DMS79 (cell line): ENCODE data around the gene CCDC83.
A peak's percentile ranks its signal among the peaks of the same experiment; 100 is the strongest.
"Not testable (repeated sequence)": the region's sequence is repeated elsewhere in the genome, so short reads cannot be mapped to it uniquely, and the experiment has no call there.

ENCODE experiments used
- DNase-seq: peaks from one replicate; lab custom pipeline; 2025; lab: John Stamatoyannopoulos, UW

Gene CCDC83

DNA sequence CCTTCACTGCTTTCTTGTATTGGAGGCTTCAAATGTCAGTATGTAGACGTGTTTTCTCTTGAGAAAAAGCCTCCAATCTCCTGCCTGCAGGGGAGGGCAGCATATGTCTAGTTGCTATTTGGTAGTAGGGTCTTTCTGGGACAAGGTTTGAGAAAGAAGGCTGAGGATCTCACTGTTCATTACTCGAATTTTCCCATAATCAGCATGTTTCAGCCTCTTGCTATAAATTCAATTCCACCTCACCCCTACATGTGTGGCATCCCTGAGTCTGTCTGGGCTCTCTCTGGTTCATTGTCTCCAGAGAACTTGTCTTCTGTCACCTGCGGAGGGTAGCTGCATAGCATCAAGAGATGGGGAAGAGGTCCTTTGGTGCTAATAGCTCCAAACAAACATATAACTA lies 19.5 kb upstream of the CCDC83 start:
- DNase-seq, result no peak

DNA sequence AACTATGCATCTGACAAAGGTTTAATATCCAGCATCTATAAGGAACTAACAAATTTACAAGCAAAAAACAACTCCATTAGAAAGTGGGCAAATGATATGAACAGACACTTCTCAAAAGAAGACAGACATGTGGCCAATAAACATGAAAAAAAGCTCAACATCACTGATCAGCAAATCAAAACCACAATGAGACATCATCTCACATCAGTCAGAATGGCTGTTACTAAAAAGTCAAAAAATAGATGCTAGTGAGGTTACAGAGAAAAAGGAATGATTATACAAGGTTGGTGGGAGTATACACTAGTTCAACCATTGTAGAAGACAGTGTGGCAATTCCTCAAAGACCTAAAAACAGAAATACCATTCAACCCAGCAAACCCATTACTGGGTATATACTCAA lies 14.3 kb upstream of the CCDC83 start:
- DNase-seq, result not testable (repeated sequence)

DNA sequence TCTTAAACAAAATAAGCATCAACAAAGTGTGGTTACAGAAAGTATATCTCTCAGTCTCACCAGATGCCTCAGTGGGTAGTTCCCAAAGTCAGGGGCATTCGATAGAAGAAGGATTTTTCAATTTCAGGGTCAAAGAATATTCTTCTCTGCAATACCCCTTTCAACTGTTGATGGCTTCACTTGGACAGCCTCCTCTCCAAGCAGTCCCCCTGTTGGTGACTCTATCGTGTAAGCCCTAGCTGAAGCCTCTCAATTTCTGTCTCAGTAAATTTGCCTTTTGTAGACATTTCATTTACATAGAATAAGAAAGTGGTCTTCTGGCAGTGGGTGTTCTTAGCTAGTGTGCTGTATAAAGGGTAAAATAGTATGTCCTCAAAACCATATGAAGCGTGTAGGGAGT lies 11.3 kb upstream of the CCDC83 start:
- no peak for DNase-seq

DNA sequence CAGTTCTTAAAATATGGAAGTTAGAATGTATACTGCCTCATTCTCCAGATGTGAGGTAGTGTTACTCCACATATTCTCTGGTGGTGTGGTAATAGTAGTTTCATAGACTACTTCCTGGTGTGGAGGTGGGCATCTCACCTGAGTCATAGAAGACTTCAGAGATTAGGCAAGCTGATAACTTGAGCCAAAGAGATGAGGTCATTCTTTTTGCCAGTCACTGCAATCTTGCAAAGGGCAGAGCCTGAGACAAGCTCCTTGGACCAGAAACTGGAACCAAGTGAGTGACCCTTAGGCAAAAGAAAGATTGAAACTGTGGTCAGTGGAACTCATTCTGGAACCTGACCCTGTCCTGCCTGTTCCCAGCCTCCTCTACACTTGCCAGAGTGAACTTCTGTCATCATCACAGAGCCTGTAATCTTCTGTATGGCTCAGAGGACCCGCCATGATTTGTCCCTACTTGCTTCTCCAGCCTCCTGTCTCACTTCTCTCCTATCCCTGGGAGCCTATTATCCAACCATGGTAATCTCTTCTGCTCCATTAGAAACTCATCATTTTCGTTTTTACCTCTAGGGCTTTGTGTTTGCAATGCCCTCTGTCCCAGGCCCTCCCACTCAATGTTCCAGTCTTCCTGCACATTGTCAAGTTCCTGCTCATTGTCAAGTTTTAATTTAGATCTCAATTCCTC lies 10.6 kb upstream of the CCDC83 start:
- DNase-seq, result no peak

DNA sequence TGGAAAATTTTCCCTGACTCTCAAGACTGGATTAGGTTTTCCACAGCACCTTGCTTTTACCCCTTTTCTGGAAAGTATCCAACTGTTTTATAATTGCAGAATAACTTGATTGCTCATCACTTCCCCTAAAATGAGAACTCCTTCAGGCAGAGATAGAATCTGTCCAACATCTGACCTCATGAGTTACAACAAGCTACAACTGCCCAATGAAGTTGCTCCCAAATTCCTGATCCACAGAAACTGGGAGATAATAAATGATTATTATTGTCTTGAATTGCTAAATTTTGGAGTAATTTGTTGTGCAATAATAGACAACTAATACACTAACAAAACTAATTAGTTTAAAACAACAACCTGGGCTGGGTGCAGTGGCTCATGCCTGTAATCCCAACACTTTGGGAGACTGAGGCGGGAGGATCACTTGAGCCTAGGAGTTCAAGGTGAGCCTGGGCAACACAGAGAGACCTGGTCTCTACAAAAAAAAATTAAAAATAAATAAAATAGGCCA lies 10.0 kb upstream of the CCDC83 start:
- no peak for DNase-seq

DNA sequence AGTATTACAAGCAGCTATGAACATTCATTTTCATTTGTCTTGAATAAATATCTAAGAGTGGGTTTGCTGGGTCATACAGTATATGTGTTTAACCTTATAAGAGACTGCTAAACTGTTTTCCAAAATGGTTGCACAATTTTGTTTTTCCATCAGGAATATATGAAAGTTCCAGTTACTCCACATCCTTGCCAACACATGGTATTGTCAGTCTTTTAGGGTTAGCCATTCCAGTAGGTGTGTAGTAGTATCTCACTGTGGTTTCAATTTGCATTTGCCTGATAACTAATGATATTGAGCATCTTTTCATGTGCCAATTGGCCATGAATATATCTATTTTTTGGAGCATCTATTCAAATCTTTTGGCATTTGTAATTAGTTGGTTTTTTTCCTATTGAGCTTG lies 7.7 kb upstream of the CCDC83 start:
- no peak for DNase-seq

DNA sequence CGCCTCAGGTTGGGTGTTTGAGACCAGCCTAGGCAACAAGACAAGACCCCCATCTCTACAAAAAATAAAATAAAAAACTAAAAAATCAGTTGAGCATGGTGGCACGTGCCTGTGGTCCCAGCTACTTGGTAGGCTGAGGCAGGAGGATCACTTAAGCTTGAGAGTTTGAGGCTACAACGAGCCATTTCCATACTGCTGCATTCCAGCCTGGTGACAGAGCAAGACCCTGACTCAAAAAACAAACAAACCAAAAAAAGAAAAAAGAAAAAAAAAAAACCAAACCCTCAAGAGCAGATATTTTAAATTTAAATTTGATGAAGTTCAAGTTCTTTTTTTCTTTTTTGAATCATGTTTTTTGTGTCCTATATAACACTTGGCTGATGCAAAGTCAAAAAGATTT lies 7.2 kb upstream of the CCDC83 start:
- DNase-seq, result no peak

DNA sequence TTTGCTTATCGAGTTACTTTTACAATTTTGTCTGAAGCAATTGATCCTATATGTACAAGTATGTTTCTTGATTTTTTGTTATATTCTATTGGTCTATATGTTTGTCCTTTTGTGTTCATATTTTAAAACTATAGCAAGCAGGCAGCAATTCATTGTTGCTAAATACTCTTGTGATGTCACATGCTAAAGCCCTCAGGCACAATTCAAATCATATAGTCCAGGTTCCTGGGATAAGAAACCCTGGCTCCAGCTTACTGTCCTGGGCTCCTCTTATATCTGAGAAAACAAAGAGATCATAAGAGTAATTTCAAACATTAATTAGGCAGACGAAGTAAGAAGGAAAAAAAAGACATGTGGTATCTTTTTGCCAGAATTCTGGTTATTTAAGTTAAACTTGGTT lies 6.6 kb upstream of the CCDC83 start:
- no peak for DNase-seq

DNA sequence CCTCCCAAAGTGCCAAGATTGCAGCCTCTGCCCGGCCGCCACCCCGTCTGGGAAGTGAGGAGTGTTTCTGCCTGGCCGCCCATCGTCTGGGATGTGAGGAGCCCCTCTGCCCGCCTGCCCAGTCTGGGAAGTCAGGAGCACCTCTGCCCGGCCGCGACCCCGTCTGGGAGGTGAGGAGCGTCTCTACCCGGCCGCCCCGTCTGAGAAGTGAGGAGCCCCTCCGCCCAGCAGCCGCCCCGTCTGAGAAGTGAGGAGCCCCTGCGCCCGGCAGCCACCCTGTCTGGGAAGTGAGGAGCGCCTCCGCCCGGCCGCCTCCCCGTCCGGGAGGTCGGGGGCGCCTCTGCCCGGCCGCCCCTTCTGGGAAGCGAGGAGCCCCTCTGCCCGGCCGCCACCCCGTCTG lies 2.4 kb upstream of the CCDC83 start:
- not testable (repeated sequence) for DNase-seq

DNA sequence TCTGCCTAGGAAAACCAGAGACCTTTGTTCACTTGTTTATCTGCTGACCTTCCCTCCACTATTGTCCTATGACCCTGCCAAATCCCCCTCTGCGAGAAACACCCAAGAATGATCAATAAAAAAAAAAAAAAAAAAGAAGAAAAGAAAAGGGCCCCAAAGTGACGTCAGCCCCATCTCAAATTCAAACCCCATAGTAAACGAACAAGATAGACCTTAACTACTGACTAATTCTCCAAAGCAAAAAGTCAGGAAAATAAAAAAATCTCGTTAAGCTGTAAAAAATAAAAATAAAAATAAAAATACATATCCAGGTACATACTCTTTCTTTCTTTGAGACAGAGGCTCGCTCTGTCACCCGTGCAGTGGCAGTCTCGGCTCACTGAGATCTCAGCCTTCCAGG lies 1.6 kb upstream of the CCDC83 start:
- not testable (repeated sequence) for DNase-seq

DNA sequence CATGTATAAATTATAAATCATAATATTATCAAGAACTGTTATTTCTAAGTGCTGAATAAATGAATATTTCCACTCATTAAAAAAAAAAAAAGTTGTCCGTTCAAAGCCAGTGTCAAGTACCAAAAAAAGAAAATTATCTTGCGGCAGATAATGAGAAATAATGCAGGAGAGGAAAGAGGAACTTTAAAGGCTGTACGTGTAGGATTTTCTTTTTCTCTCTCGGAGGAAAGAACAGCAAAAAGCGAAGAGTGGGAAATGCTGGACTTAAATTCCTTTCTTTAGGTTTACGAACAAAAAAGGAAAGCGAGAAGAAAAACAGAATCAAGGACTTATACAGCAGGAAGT lies 999 bp upstream of the CCDC83 start:
- DNase-seq, result no peak

DNA sequence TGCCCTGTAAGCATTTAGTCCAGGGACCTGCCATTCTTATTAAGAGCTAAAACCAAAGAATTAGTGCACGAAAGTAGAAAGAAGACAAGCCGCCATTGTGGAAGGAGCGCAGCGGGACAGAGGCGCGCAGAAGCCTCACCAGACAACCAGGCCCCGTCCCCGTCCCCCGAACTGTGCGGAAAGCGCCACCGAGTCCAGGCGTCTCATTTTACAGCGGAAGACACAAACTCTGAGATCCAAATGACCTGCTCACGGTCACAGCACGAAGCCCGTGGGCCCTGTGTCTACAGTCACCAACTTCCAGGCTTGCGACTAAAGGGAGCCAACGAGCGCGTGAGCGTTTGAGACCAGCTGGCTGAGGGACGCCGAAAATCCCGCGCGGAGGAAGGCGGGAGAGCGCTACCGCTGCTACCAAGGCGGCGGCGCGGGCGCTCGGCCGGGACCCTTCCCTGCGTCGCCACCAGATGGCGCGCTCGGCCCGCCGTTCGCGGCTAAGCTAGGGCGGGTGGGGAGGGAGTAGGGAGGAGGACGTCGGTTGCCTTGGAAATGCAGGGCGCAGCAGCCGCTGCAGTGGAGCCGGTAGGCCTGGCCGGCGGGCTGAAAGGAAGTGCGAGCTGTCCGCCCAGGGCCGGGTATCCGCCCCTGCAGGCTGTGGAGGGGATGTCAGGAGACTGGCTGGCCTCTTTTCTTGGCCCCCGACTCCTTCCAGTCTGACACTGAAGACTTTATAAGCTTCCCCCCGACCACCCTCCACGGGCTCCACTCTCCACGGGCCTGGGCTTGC lies 434 bp upstream of the CCDC83 start:
- DNase-seq, result peak; percentile 96

DNA sequence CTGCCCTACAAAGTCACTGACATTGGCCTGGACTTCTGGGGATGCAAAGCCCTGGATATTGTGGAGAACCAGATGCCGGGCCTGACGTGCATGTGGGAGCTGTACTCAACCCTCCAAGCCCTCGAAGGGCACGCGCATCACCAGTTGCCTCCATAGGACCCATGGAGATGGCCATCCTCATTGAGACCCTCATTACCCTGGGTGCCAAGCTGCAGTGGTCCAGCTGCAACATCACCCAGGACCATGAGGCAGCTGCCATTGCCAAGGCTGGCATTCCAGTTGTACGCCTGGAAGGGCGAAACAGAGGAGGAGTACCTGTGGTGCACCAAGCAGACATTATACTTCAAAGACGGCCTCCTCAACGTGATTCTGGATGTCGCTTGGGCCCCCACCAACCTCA lies 1.9 kb downstream of the CCDC83 start:
- no peak for DNase-seq

DNA sequence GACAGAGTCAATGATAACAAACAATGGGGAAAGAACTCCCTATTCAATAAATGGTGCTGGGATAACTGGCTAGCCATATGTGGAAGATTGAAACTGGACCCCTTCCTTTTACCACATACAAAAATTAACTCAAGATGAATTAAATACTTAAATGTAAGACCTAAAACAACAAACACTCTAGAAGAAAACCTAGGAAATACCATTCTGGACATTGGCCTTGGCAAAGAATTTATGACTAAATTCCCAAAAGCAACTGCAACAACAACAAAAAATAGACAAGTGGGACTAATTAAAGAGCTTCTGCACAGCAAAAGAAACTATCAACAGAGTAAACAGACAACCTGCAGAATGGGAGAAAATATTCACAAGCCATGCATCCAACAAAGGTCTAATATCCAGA lies 4.4 kb downstream of the CCDC83 start:
- not testable (repeated sequence) for DNase-seq

DNA sequence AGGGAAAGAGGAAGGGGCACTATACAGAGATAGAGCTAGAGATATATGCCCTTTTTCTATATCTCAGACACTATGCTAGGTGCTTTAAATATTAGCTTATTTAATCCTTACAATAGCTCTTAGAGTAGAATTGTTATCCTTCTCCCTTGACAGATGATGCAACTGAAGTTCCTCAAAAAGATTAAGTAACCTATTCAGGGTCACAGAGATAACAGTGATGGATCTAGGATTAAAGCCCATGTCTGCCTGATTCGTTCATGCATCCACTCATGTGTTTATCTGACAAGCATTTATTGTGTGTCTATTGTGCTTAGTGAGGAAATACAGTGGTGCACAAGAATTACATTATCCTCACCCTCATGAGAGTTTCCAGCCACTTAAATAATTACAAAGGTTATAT lies 8.7 kb downstream of the CCDC83 start:
- no peak for DNase-seq

DNA sequence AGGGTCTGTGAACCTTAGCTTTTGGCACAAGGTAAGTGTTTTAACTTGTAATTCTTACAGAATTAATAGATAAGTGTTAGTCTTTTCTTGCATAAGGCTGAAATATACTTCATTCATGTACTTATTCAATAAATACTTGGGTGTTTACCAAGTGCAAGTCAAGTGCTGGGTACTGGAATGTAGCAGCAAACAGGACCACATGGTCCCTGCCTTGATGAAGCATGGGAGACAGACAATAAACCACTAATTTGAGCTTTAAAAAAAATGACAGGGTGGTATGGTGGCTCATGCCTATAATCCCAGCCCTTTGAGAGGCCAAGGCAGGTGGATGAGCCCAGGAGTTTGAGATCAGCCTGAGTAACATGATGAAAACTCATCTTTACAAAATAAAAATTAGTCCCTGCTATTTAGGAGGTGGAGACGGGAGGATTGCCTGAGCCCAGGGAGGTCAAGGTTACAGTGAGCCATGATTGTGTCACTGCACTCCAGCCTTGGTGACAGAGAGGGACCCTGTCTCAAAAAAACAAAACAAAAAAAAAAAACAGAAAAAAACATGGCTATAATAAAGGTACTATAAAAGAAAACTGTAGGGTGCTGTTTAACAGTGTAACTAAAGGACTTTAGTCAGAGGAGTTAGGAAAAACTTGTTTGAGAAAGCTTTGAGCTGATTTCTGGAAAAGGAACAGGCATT lies 11.1 kb downstream of the CCDC83 start:
- no peak for DNase-seq

DNA sequence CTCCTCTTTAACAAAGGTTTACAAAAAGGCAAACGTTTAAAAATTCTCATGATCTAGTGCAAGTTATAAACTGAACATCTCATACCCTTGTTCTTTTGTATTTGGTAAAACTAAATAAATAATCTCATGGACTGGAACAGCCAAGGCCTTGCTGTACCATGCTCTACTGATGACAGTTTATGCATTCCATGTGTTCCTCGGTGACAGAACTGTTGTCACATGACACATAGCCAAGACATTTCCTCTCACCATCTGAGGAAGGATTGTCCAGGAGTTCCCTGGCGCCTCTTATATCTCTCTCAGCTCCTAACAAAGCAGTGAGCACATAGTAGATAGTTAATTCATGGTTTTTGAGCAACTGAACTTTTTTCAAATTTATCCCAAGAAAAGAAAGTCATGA lies 12.6 kb downstream of the CCDC83 start:
- no peak for DNase-seq

DNA sequence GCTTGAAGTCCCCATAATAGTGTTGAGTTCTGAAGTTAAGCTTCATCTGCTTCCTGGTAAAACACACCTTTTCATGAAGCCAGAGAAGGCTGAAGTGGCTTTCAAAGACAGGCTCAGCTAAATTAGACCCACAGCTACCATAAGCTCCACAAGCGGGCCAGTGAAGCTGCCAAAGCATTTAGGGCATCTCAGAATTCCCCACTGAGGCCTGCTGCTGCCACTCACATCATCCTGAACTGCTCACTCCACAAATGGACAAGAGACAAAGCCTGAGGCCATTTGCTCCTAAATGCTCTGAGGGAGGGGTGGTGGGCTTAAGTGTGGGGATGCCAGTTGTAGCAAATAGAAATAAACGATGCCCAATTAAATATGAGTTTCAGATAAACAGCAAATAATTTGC lies 14.6 kb downstream of the CCDC83 start:
- DNase-seq, result no peak

DNA sequence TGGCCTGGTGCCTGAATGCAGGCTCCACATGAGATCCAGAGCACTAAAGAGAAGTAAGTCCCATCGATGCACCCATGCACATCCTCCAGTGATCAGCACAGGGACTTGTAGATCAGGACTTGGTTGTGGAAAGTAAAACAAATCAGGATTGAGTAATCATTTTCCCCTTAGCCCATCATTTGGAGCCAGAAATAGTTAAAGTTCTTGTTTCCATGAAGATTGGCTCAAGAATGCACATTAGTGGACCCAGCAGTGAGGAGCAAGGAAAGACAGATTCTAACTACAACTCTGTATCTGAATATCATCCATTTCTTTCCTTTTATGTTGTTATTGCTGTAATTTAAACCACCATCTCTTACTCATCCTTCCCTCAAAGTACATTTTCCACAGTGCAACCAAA lies 19.1 kb downstream of the CCDC83 start:
- DNase-seq, result no peak

DNA sequence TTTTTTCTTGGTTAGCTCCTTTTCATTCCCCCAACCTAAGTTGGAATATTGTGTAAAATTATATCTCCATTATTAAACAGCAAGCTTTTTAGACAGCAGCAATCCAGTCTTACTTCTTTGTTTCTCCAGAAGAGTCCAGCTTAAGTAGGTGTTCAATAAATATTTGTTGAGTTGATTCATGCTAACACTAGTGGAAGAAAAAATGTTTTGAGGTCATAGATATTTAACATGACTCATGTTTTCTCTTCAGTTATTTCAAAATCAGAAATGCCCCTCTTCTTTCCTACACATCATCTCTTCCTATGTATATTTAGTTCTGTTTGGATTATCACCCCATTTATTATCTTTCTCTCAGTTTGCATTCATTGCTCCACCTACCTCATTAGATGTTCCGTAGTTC lies 20.3 kb downstream of the CCDC83 start:
- no peak for DNase-seq

DNA sequence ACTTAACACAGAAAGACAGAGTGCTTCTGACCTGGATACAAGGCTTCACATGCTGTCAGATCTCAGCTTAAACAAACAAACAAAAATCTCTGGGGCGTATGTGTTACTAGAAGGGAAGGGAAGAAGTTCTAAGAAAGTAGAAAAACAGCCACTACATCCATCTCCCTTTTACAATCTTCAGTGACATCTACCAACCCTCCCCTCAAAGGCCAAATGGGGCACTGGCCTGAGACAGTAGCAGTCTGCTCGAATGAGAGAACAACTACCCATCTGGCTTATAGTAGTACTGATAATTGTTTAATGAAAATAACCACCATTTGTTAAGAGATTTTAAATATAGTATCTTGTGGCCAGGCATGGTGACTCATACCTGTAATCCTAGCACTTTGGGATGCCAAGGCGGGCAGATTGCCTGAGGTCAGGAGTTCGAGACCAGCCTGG lies 29.4 kb downstream of the CCDC83 start:
- no peak for DNase-seq

DNA sequence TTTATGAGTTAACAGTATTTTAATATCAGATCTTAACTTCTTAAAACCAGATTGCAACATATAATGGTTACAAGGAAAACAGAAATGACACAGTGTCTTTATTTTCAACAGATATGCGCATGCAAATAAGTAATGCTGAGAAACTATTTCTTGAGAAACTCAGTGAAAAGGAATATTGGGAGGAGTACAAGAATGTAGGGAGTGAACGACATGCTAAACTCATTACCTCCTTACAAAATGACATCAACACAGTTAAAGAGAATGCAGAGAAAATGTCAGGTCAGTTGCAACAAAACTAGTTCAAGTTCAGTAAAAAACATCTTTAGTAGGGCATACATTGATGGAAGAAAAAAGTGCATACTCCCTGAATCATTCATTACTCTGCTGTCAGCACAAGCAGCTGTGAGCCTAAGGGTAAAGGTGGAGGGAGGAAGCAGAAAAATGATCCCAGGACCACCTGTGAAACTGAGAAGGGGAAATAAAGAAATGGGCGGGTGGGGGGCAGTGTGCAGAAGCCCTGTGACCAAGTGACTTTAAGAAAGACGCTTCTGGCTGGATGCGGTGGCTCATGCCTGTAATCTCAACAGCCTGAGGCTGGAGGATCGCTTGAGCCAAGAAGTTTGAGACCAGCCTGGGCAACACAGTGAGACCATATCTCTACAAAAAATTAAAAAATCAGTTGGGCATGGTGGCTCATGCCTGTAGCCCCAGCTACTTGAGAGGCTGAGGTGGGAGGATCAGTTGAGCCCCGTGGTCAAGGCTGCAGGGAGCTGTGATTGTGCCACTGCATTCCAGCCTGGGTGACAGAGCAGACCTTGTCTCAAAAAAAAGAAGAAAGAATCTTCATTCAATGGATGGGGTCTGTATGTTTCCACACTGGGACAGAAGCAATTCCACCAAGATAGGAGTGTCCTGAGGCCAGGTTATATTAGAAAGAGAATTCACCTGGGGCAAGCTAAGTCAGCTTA lies 31.2 kb downstream of the CCDC83 start:
- DNase-seq, result no peak
